Neuron (in vitro differentiated cells): ENCODE data around the gene EEFSEC.

ENCODE experiments used
- H2AFZ ChIP-seq: one replicate; pipeline ENCODE4 v1.6.1; 2013; ENCODE audit warnings: low read depth, mild to moderate bottlenecking, inconsistent platforms, low read length, moderate library complexity
- H3K27me3 ChIP-seq: one replicate; pipeline ENCODE4 v1.6.1; 2013; ENCODE audit warnings: low read length; ENCODE audit not compliant: insufficient read depth
- H3K36me3 ChIP-seq: one replicate; pipeline ENCODE4 v1.6.1; 2013; ENCODE audit warnings: low read length; ENCODE audit not compliant: insufficient read depth
- H3K4me1 ChIP-seq: one replicate; pipeline ENCODE4 v1.6.1; 2013; ENCODE audit warnings: low read length; ENCODE audit not compliant: insufficient read depth
- H3K4me3 ChIP-seq: 2 replicates; pipeline ENCODE4 v1.5.1; 2013; ENCODE audit warnings: mild to moderate bottlenecking, low read length, moderate library complexity
- H3K9me3 ChIP-seq: one replicate; pipeline ENCODE4 v1.6.1; 2013; ENCODE audit warnings: low read length

The EEFSEC gene

GRCh38 chr3:128273109-128273840 lies 120.0 kb downstream of the EEFSEC start:
- Histone ChIP-seq H2AFZ (no peak overlapping the region), H3K27me3 (no peaks in the 10 kb centered on the region), H3K36me3 (no peaks in the 10 kb centered on the region), H3K4me1 (peaks cover 3% of the 10 kb centered on the region), H3K9me3 (no peaks in the 10 kb centered on the region), H3K4me3 (no peak overlapping the region)

- no peaks in the 10 kb centered on the region for H3K9me3 ChIP-seq
- H3K4me1 ChIP-seq: peaks cover 9% of the 10 kb centered on the region
- no peaks in the 10 kb centered on the region for H3K36me3 ChIP-seq
- H3K4me3 ChIP-seq: no peak overlapping the region
- H2AFZ ChIP-seq: no peak overlapping the region
- no peaks in the 10 kb centered on the region for H3K27me3 ChIP-seq
Observed at GRCh38 chr3:128273841-128274573, 120.7 kb downstream of the EEFSEC start.

GRCh38 chr3:128274837-128275236 lies 121.6 kb downstream of the EEFSEC start:
- Histone ChIP-seq H3K4me3 (no peak overlapping the region), H3K27me3 (no peaks in the 10 kb centered on the region), H3K9me3 (no peaks in the 10 kb centered on the region), H3K36me3 (no peaks in the 10 kb centered on the region), H2AFZ (no peak overlapping the region), H3K4me1 (peaks cover 17% of the 10 kb centered on the region)

GRCh38 chr3:128275316-128276145 lies 122.2 kb downstream of the EEFSEC start:
- Histone ChIP-seq H3K4me1 (peaks cover 24% of the 10 kb centered on the region), H3K36me3 (no peaks in the 10 kb centered on the region), H3K27me3 (no peaks in the 10 kb centered on the region), H3K4me3 (no peak overlapping the region), H3K9me3 (no peaks in the 10 kb centered on the region), H2AFZ (no peak overlapping the region)

DNA sequence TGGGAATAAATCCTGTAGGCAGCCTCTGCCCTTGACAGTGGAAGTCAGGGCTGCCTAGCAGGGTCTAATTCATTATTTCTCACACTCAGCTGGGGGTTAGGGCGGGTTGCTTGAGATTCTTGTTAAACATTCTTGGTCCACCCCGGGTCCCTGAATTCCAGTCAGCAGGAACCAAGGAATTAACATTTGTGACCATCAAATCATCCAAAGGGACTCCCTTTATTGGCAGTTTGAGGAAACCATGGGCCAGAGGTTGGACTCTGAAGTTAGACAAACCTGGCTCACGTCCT lies 122.8 kb downstream of the EEFSEC start:
- Histone ChIP-seq H3K27me3 (no peaks in the 10 kb centered on the region), H3K4me1 (peaks cover 29% of the 10 kb centered on the region), H3K9me3 (no peaks in the 10 kb centered on the region), H3K4me3 (no peak overlapping the region), H3K36me3 (no peaks in the 10 kb centered on the region), H2AFZ (no peak overlapping the region)

- Histone ChIP-seq H3K27me3 (no peaks in the 10 kb centered on the region), H3K9me3 (no peaks in the 10 kb centered on the region), H3K36me3 (no peaks in the 10 kb centered on the region), H3K4me1 (peaks cover 30% of the 10 kb centered on the region), H2AFZ (no peak overlapping the region), H3K4me3 (no peak overlapping the region)
Observed at GRCh38 chr3:128276577-128277183, 123.4 kb downstream of the EEFSEC start.

DNA sequence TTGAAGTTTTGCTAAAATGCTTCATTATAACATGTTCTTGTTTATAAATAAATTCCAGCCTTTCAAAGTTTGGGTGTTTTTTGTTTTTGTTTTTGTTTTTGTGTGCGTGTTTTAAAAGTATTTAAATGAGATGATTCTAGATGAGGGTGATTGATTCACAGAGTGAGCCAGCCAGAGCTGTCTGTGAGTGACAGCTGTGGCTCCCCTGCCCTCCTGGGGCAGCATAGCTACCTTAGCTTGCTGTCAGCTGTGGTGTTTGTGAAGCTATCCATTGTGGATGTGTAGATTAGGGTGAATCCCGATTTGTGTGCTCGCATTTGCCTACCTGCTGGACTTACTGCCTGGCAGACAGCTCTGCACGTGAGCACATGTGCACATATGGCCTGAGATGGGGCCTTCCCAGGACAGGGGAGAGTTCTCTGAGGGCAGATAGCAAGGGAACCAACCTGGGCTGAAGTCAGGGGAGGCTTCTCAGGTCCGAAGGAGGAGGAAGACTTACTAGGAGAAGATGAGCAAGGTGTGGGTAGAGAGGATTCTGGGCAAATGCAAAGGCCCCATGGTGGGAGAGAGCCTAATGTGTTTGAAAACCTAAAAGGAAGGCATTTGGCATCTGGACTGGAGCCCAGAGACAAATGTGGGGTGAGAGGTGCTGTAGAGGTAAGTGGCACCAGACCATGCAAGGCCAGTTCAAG lies 124.2 kb downstream of the EEFSEC start:
- Histone ChIP-seq H3K36me3 (no peaks in the 10 kb centered on the region), H3K9me3 (no peaks in the 10 kb centered on the region), H3K4me3 (no peak overlapping the region), H3K27me3 (no peaks in the 10 kb centered on the region), H3K4me1 (peaks cover 30% of the 10 kb centered on the region), H2AFZ (no peak overlapping the region)

- no peak overlapping the region for H2AFZ ChIP-seq
- no peaks in the 10 kb centered on the region for H3K36me3 ChIP-seq
- H3K4me1 ChIP-seq: peaks cover 30% of the 10 kb centered on the region
- no peaks in the 10 kb centered on the region for H3K9me3 ChIP-seq
- no peaks in the 10 kb centered on the region for H3K27me3 ChIP-seq
- H3K4me3 ChIP-seq: no peak overlapping the region
Observed at GRCh38 chr3:128278130-128278529, 124.8 kb downstream of the EEFSEC start.

DNA sequence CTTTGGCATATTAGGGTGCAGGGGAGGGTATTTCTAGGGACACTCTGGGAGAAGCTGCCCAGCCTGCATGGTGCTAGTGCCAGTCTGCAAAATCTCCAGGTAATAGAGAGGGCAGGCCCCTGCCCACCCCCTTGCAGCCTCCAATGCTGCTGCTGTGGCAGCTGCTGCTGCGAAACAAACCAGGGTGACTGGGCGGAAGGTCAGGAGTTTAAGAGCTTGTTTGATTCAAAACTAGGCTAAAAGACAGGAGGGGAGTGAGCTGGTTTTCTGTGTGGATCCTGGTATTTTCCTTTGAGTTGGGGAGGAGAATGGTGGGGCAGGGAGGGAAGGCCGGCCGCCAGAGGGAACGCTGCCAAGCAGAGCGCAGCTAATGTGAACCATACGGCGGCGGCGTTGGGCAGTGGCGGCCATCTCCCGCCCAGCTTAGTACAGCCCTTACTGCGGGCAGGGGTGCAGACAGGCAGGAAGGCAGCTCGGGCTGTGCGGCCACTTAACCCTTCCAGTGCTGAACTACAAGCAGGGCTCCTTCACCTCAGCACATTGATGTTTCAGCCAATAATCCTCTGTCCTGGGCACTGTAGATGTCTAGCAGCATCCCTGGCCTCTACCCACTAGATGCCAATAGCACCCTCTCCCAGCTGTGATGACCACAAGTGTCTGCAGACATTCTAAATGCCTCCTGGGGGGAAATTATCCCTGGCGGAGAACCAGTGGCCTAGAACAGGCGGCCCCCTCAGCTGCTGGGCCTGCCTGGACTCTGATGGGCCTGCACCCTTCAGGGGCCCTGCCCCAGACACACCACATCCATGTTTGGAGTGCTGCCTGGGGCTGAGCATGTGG lies 125.7 kb downstream of the EEFSEC start:
- Histone ChIP-seq H3K4me1 (peaks cover 30% of the 10 kb centered on the region), H2AFZ (peak overlapping the region; percentile 43), H3K4me3 (no peak overlapping the region), H3K27me3 (no peaks in the 10 kb centered on the region), H3K36me3 (no peaks in the 10 kb centered on the region), H3K9me3 (no peaks in the 10 kb centered on the region)

GRCh38 chr3:128279601-128279880 lies 126.3 kb downstream of the EEFSEC start:
- H3K4me1 ChIP-seq: peaks cover 30% of the 10 kb centered on the region
- no peaks in the 10 kb centered on the region for H3K27me3 ChIP-seq
- H3K4me3 ChIP-seq: no peak overlapping the region
- H3K36me3 ChIP-seq: no peaks in the 10 kb centered on the region
- H3K9me3 ChIP-seq: no peaks in the 10 kb centered on the region
- H2AFZ ChIP-seq: no peak overlapping the region

- Histone ChIP-seq H3K36me3 (no peaks in the 10 kb centered on the region), H3K27me3 (no peaks in the 10 kb centered on the region), H3K4me3 (peak overlapping the region; percentile 6), H3K9me3 (no peaks in the 10 kb centered on the region), H3K4me1 (peaks cover 30% of the 10 kb centered on the region), H2AFZ (peak overlapping the region; percentile 13)
Observed at GRCh38 chr3:128280481-128281052, 127.3 kb downstream of the EEFSEC start.

GRCh38 chr3:128281056-128281455 lies 127.8 kb downstream of the EEFSEC start:
- peak overlapping the region; percentile 13 for H2AFZ ChIP-seq
- H3K36me3 ChIP-seq: no peaks in the 10 kb centered on the region
- no peaks in the 10 kb centered on the region for H3K27me3 ChIP-seq
- peaks cover 30% of the 10 kb centered on the region for H3K4me1 ChIP-seq
- H3K4me3 ChIP-seq: no peak overlapping the region
- no peaks in the 10 kb centered on the region for H3K9me3 ChIP-seq
